ENCODE data around the gene ACSM5. TPM values are rescaled to one million over a fixed set of nuclear protein-coding genes. Genes with fewer than 3 reads are reported as not detected.

Gene ACSM5
- total RNA-seq, 6 experiments from 2014 or later: 45.8 to 231 (median 151) TPM

GRCh38 chr16:20395946-20396345 is 13.4 kb upstream of the ACSM5 start:
- Histone ChIP-seq H3K9me3 (no peaks in the 10 kb centered on the region), H3K27me3 (no peaks in the 10 kb centered on the region), H3K4me3 (no peak overlapping the region), H3K4me1 (peaks cover 0 to 23% (median 5%) of the 10 kb centered on the region in 4 donors), H3K36me3 (no peaks in the 10 kb centered on the region), H3K27ac (no peak overlapping the region)
- TF ChIP-seq POLR2A (IDR thresholded peaks at IDR 0.05) (no peak), CTCF (IDR thresholded peaks at IDR 0.05) (no peak)
- ATAC-seq (no peak), DNase-seq (no peak)
- intact Hi-C loops (cut with DNase I): no loop called here
- WGBS (ENCODE audit: insufficient coverage, low coverage, low lambda C conversion rate, missing lambda C conversion rate): 94% methylated on average over 2 of the region's 2 CpGs

- Histone ChIP-seq H3K36me3 (no peaks in the 10 kb centered on the region), H3K4me3 (no peak overlapping the region), H3K4me1 (peaks cover 0 to 23% (median 5%) of the 10 kb centered on the region in 4 donors), H3K27ac (no peak overlapping the region), H3K27me3 (no peaks in the 10 kb centered on the region), H3K9me3 (no peaks in the 10 kb centered on the region)
- 91% methylated on average over 7 of the region's 7 CpGs for WGBS (ENCODE audit: insufficient coverage, low coverage, low lambda C conversion rate, missing lambda C conversion rate)
- no peak for ATAC-seq
- intact Hi-C loops (cut with DNase I): no loop called here
- no peak for DNase-seq
- TF ChIP-seq CTCF (IDR thresholded peaks at IDR 0.05) (no peak), POLR2A (IDR thresholded peaks at IDR 0.05) (no peak)
These were observed 12.4 kb upstream of the ACSM5 start for GRCh38 chr16:20396846-20397467.

- WGBS (ENCODE audit: insufficient coverage, low coverage, low lambda C conversion rate, missing lambda C conversion rate): 40% methylated on average over 3 of the region's 7 CpGs
- ATAC-seq: peak in 3 of 4 donors; percentile 14 to 60 (median 18)
- H3K27me3 ChIP-seq: no peaks in the 10 kb centered on the region
- no peak overlapping the region for H3K4me3 ChIP-seq
- DNase-seq: no peak
- no peaks in the 10 kb centered on the region for H3K9me3 ChIP-seq
- H3K36me3 ChIP-seq: no peaks in the 10 kb centered on the region
- peaks cover 0 to 23% (median 5%) of the 10 kb centered on the region in 4 donors for H3K4me1 ChIP-seq
- no peak overlapping the region for H3K27ac ChIP-seq
- intact Hi-C loops (cut with DNase I): no loop called here
- TF ChIP-seq POLR2A (IDR thresholded peaks at IDR 0.05) (no peak), CTCF (IDR thresholded peaks at IDR 0.05) (no peak)
These were observed 11.8 kb upstream of the ACSM5 start for GRCh38 chr16:20397468-20398074.

GRCh38 chr16:20398603-20399002 is 10.7 kb upstream of the ACSM5 start:
- Histone ChIP-seq H3K36me3 (no peaks in the 10 kb centered on the region), H3K9me3 (no peaks in the 10 kb centered on the region), H3K27me3 (no peaks in the 10 kb centered on the region), H3K4me1 (peaks cover 0 to 21% (median 5%) of the 10 kb centered on the region in 4 donors), H3K4me3 (no peak overlapping the region), H3K27ac (no peak overlapping the region)
- no peak for TF ChIP-seq CTCF (IDR thresholded peaks at IDR 0.05)
- no peak for TF ChIP-seq POLR2A (IDR thresholded peaks at IDR 0.05)
- DNase-seq: no peak
- WGBS (ENCODE audit: insufficient coverage, low coverage, low lambda C conversion rate, missing lambda C conversion rate): 82% methylated on average over 3 of the region's 3 CpGs
- intact Hi-C loops (cut with DNase I): no loop called here
- ATAC-seq: no peak
